Osteoblast (primary cell): Measurements from ENCODE around the gene NR2F1-AS1. TPM values are rescaled to one million over a fixed set of nuclear protein-coding genes. Genes with fewer than 3 reads are reported as not detected.

ENCODE experiments used
- DNase-seq: peaks from one replicate; pipeline ENCODE4 v3.0.0; 2011; ENCODE audit warnings: low spot score, mixed read lengths; ENCODE audit not compliant: insufficient read length; ENCODE audit errors: missing footprints
- H2AFZ ChIP-seq: 2 replicates; pipeline ENCODE4 v1.6.0; 2011; ENCODE audit warnings: mild to moderate bottlenecking, low read length
- H3K27ac ChIP-seq: 2 replicates; pipeline ENCODE4 v1.5.1; 2011; ENCODE audit warnings: mild to moderate bottlenecking, low read depth, low read length, moderate library complexity
- H3K27me3 ChIP-seq: 2 replicates; pipeline ENCODE4 v1.6.0; 2012; ENCODE audit warnings: mild to moderate bottlenecking, control low read depth, inconsistent platforms, low read length, moderate library complexity; ENCODE audit not compliant: insufficient read depth
- H3K36me3 ChIP-seq: 2 replicates; pipeline ENCODE4 v1.5.1; 2011; ENCODE audit warnings: mild to moderate bottlenecking, low read length, control low read depth, moderate library complexity; ENCODE audit not compliant: insufficient read depth
- H3K4me1 ChIP-seq: 2 replicates; pipeline ENCODE4 v1.5.1; 2011; ENCODE audit warnings: mild to moderate bottlenecking, low read length, control low read depth, moderate library complexity; ENCODE audit not compliant: insufficient read depth
- H3K4me2 ChIP-seq: 2 replicates; pipeline ENCODE4 v1.6.0; 2011; ENCODE audit warnings: mild to moderate bottlenecking, low read length; ENCODE audit not compliant: insufficient read depth
- H3K4me3 ChIP-seq: fragments of 200-600 bp; sonication (generic); 3 replicates; pipeline ENCODE4 v1.5.1; 2012; ENCODE audit warnings: mild to moderate bottlenecking, low read length, inconsistent platforms; ENCODE audit not compliant: insufficient read depth
- H3K79me2 ChIP-seq: 2 replicates; pipeline ENCODE4 v1.6.0; 2012; ENCODE audit warnings: mild to moderate bottlenecking, low read length, control low read depth, inconsistent platforms; ENCODE audit not compliant: insufficient read depth
- H3K9me3 ChIP-seq: 2 replicates; pipeline ENCODE4 v1.5.1; 2011; ENCODE audit warnings: low read depth, low read length, control low read depth
- H4K20me1 ChIP-seq: 2 replicates; pipeline ENCODE4 v1.6.0; 2012; ENCODE audit warnings: mild to moderate bottlenecking, low read length, control low read depth; ENCODE audit not compliant: insufficient read depth
- total RNA-seq: library from RNA; depleted of rRNA; stranded (reverse); fragments of >200 nt; gene quantifications from 2 replicates; pipeline ENCODE4 v1.2.3, GENCODE V29; 2012
- TF ChIP-seq, protein P1 (sequence below): IDR thresholded peaks from 2 replicates; pipeline ENCODE4 v1.5.1; 2011; ENCODE audit warnings: mild to moderate bottlenecking, low read depth, low read length, moderate library complexity; ENCODE audit errors: extremely low read depth

The NR2F1-AS1 gene
- total RNA-seq, 1 donor = 15.9 TPM

DNA sequence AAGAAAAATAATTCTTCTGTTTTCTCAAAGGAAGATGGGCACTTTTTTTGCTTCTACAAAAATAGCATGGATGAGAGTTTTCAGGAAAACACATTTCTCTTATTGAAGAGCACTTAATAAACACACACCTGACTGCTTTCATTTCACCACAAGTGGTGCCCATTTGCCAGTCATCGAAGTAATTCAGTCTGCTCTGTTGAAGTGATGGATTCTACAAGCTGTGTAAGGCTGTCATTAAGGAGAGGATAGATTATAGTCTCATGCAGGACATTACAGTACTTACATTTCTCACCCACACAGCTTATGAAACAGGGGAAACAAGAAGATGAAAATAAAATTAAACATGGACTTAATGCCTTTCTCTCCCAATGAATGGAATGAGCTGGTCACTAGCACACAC lies 165.2 kb downstream of the NR2F1-AS1 start:
- H2AFZ ChIP-seq = no peak overlapping the region
- no peak overlapping the region for H3K27ac ChIP-seq
- H3K4me3 ChIP-seq = no peak overlapping the region
- no peak overlapping the region for H3K4me2 ChIP-seq
- TF ChIP-seq, protein P1, sequence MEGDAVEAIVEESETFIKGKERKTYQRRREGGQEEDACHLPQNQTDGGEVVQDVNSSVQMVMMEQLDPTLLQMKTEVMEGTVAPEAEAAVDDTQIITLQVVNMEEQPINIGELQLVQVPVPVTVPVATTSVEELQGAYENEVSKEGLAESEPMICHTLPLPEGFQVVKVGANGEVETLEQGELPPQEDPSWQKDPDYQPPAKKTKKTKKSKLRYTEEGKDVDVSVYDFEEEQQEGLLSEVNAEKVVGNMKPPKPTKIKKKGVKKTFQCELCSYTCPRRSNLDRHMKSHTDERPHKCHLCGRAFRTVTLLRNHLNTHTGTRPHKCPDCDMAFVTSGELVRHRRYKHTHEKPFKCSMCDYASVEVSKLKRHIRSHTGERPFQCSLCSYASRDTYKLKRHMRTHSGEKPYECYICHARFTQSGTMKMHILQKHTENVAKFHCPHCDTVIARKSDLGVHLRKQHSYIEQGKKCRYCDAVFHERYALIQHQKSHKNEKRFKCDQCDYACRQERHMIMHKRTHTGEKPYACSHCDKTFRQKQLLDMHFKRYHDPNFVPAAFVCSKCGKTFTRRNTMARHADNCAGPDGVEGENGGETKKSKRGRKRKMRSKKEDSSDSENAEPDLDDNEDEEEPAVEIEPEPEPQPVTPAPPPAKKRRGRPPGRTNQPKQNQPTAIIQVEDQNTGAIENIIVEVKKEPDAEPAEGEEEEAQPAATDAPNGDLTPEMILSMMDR = no peak
- H4K20me1 ChIP-seq = no peaks in the 10 kb centered on the region
- H3K9me3 ChIP-seq = no peaks in the 10 kb centered on the region
- H3K4me1 ChIP-seq = no peaks in the 10 kb centered on the region
- no peaks in the 10 kb centered on the region for H3K36me3 ChIP-seq
- H3K79me2 ChIP-seq = no peaks in the 10 kb centered on the region
- no peaks in the 10 kb centered on the region for H3K27me3 ChIP-seq
- no peak for DNase-seq

- TF ChIP-seq, protein P1 = no peak
- no peaks in the 10 kb centered on the region for H3K79me2 ChIP-seq
- no peak overlapping the region for H2AFZ ChIP-seq
- H4K20me1 ChIP-seq = no peaks in the 10 kb centered on the region
- no peaks in the 10 kb centered on the region for H3K36me3 ChIP-seq
- H3K27me3 ChIP-seq = no peaks in the 10 kb centered on the region
- H3K4me1 ChIP-seq = peaks cover 8% of the 10 kb centered on the region
- H3K4me3 ChIP-seq = no peak overlapping the region
- no peak for DNase-seq
- no peak overlapping the region for H3K4me2 ChIP-seq
- H3K27ac ChIP-seq = no peak overlapping the region
- H3K9me3 ChIP-seq = no peaks in the 10 kb centered on the region
These were observed 169.3 kb downstream of the NR2F1-AS1 start for GRCh38 chr5:93411716-93412115.

GRCh38 chr5:93409691-93410090 lies 171.3 kb downstream of the NR2F1-AS1 start:
- Histone ChIP-seq H3K79me2 (no peaks in the 10 kb centered on the region), H4K20me1 (no peaks in the 10 kb centered on the region), H3K27ac (no peak overlapping the region), H3K36me3 (no peaks in the 10 kb centered on the region), H3K4me3 (no peak overlapping the region), H3K9me3 (no peaks in the 10 kb centered on the region), H2AFZ (no peak overlapping the region), H3K4me2 (no peak overlapping the region), H3K27me3 (no peaks in the 10 kb centered on the region), H3K4me1 (peaks cover 8% of the 10 kb centered on the region)
- no peak for DNase-seq
- TF ChIP-seq, protein P1 = no peak

DNA sequence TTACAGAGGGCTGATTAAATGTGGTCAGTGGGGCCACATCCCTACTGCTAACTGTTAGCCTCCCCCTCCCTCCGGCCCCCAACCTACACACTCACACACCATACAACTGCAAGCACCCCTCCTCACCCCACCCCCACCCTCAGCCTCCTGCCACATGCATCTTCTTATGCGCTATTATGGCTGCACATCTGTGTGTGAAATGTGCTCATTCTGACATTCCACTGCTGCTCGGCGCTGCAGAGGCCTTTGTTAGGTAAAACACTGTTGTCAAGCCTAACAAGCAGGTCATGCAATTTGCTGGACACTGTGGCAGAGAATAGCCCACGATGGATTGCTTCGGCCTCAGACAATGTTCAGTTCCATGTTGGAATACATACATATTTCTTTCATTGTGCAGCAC lies 173.6 kb downstream of the NR2F1-AS1 start:
- H3K4me2 ChIP-seq = no peak overlapping the region
- H3K4me3 ChIP-seq = no peak overlapping the region
- no peaks in the 10 kb centered on the region for H4K20me1 ChIP-seq
- TF ChIP-seq, protein P1 = no peak
- H3K27ac ChIP-seq = no peak overlapping the region
- no peak overlapping the region for H2AFZ ChIP-seq
- H3K27me3 ChIP-seq = no peaks in the 10 kb centered on the region
- H3K4me1 ChIP-seq = peaks cover 10% of the 10 kb centered on the region
- no peaks in the 10 kb centered on the region for H3K9me3 ChIP-seq
- no peak for DNase-seq
- no peaks in the 10 kb centered on the region for H3K36me3 ChIP-seq
- no peaks in the 10 kb centered on the region for H3K79me2 ChIP-seq
